SU-DHL-6 (cell line): ENCODE measurements around the gene RSF1.
"Not testable (repeated sequence)": the region's sequence is repeated elsewhere in the genome, so short reads cannot be mapped to it uniquely, and the experiment has no call there.

Experiments
- H2AFZ ChIP-seq: fragments of 200-600 bp; sonication (generic); 2 replicates; pipeline ENCODE4 v1.6.1; 2014; ENCODE audit warnings: low read depth, mild to moderate bottlenecking, moderate library complexity, mixed read lengths, antibody characterized with exemption, low read length; ENCODE audit not compliant: severe bottlenecking
- H3F3A ChIP-seq: fragments of 200-600 bp; shearing (Covaris generic); 2 replicates; pipeline ENCODE4 v1.6.0; 2016; ENCODE audit warnings: antibody characterized with exemption, mild to moderate bottlenecking; ENCODE audit not compliant: insufficient read depth
- H3K27ac ChIP-seq: fragments of 200-600 bp; sonication (generic); 2 replicates; pipeline ENCODE4 v1.5.1; 2016; ENCODE audit warnings: low read depth, mild to moderate bottlenecking, low read length, moderate library complexity, mixed read lengths
- H3K27me3 ChIP-seq: fragments of 200-600 bp; sonication (generic), shearing (Covaris generic); 2 replicates; pipeline ENCODE4 v1.6.0; 2014; ENCODE audit warnings: mild to moderate bottlenecking, low read length
- H3K36me3 ChIP-seq: fragments of 200-600 bp; sonication (generic); 2 replicates; pipeline ENCODE4 v1.6.1; 2014; ENCODE audit warnings: mild to moderate bottlenecking, low read length, mixed read lengths
- H3K4me2 ChIP-seq: fragments of 300-600, 200-600 bp; shearing (Covaris generic), sonication (generic); 2 replicates; pipeline ENCODE4 v1.6.0; 2014; ENCODE audit warnings: low read length, low read depth, mild to moderate bottlenecking; ENCODE audit not compliant: poor library complexity, severe bottlenecking
- H3K4me3 ChIP-seq: fragments of 200-600 bp; sonication (generic); 2 replicates; pipeline ENCODE4 v1.5.1; 2014; ENCODE audit warnings: antibody characterized with exemption, low read length, mild to moderate bottlenecking, mixed read lengths; ENCODE audit not compliant: insufficient read depth, poor library complexity, severe bottlenecking
- H3K79me2 ChIP-seq: fragments of 200-600 bp; sonication (generic); 2 replicates; pipeline ENCODE4 v1.6.1; 2014; ENCODE audit warnings: mild to moderate bottlenecking, low read length, moderate library complexity; ENCODE audit not compliant: insufficient read depth
- H3K9ac ChIP-seq: fragments of 200-600 bp; sonication (generic); 2 replicates; pipeline ENCODE4 v1.7.0; 2014; ENCODE audit warnings: mild to moderate bottlenecking, low read length
- H3K9me2 ChIP-seq: fragments of 200-600 bp; sonication (generic); replicated peaks from 2 replicates; pipeline ENCODE4 v1.6.1; 2014; ENCODE audit warnings: low read length; ENCODE audit not compliant: insufficient read depth
- H3K9me3 ChIP-seq: fragments of 200-600 bp; sonication (generic); 2 replicates; pipeline ENCODE4 v1.6.1; 2014; ENCODE audit warnings: low read length, mixed read lengths; ENCODE audit not compliant: insufficient read depth
- H4K20me1 ChIP-seq: fragments of 200-600 bp; sonication (generic); 2 replicates; pipeline ENCODE4 v1.6.1; 2014; ENCODE audit warnings: low read depth, mild to moderate bottlenecking, antibody characterized with exemption, low read length, moderate library complexity, mixed read lengths
- CTCF ChIP-seq: fragments of 200-600 bp; sonication (generic); IDR thresholded peaks from one replicate; pipeline ENCODE4 v1.5.1; 2017; ENCODE audit warnings: antibody characterized with exemption, mild to moderate bottlenecking, low read length, moderate library complexity; ENCODE audit not compliant: insufficient read depth, poor library complexity, severe bottlenecking
- EZH2phosphoT487 ChIP-seq: fragments of 200-600 bp; sonication (generic), shearing (Covaris generic); conservative IDR thresholded peaks from 2 replicates; pipeline ENCODE4 v1.6.1; 2018; ENCODE audit warnings: mild to moderate bottlenecking, antibody characterized with exemption, low read length, moderate library complexity, mixed read lengths

Gene RSF1

GRCh38 chr11:77828926-77829325 lies 8.4 kb upstream of the RSF1 start:
- Histone ChIP-seq H3K9me3 (no peaks in the 10 kb centered on the region), H3F3A (no peaks in the 10 kb centered on the region), H2AFZ (no peak overlapping the region), H3K9me2 (no peaks in the 10 kb centered on the region), H3K27ac (no peak overlapping the region), H3K4me3 (no peak overlapping the region), H3K27me3 (no peaks in the 10 kb centered on the region), H3K4me2 (no peak overlapping the region), H4K20me1 (no peaks in the 10 kb centered on the region), H3K79me2 (no peaks in the 10 kb centered on the region), H3K9ac (no peak overlapping the region), H3K36me3 (no peaks in the 10 kb centered on the region)
- TF ChIP-seq EZH2phosphoT487 (no peak), CTCF (no peak)

GRCh38 chr11:77823775-77824174 lies 3.3 kb upstream of the RSF1 start:
- Histone ChIP-seq H3K27me3 (no peaks in the 10 kb centered on the region), H2AFZ (no peak overlapping the region), H3K36me3 (no peaks in the 10 kb centered on the region), H3K79me2 (peaks cover 15% of the 10 kb centered on the region), H3K4me3 (no peak overlapping the region), H3F3A (peaks cover 3% of the 10 kb centered on the region; the same call in 1 of the 2 replicates), H3K4me2 (no peak overlapping the region), H3K9me3 (no peaks in the 10 kb centered on the region), H3K27ac (no peak overlapping the region), H3K9ac (no peak overlapping the region), H3K9me2 (no peaks in the 10 kb centered on the region), H4K20me1 (no peaks in the 10 kb centered on the region)
- TF ChIP-seq EZH2phosphoT487: no peak
- no peak for TF ChIP-seq CTCF

GRCh38 chr11:77822126-77822525 lies 1.6 kb upstream of the RSF1 start:
- not testable (repeated sequence) for H2AFZ ChIP-seq, H3K4me2 ChIP-seq, H3K27ac ChIP-seq, H3K9me2 ChIP-seq, H3K27me3 ChIP-seq, H3K4me3 ChIP-seq, H3K9me3 ChIP-seq, H3F3A ChIP-seq, H3K36me3 ChIP-seq, H3K9ac ChIP-seq
- H4K20me1 ChIP-seq: peaks cover 13% of the 10 kb centered on the region
- peaks cover 32% of the 10 kb centered on the region for H3K79me2 ChIP-seq

GRCh38 chr11:77821349-77821851 lies 878 bp upstream of the RSF1 start:
- Histone ChIP-seq H4K20me1 (peaks cover 17% of the 10 kb centered on the region), H3K9me3 (no peaks in the 10 kb centered on the region), H3K79me2 (peaks cover 39% of the 10 kb centered on the region), H3K4me3 (peak overlapping the region; percentile 95), H3K9ac (peak overlapping the region; percentile 98), H3K4me2 (peak overlapping the region; percentile 88), H2AFZ (peak overlapping the region; percentile 64), H3K9me2 (no peaks in the 10 kb centered on the region), H3K36me3 (peaks cover 6% of the 10 kb centered on the region; the same call in 1 of the 2 replicates), H3K27ac (no peak overlapping the region), H3K27me3 (no peaks in the 10 kb centered on the region), H3F3A (peaks cover 3% of the 10 kb centered on the region; the same call in 1 of the 2 replicates)
- no peak for TF ChIP-seq EZH2phosphoT487
- TF ChIP-seq CTCF: no peak
